NB4 (cell line): ENCODE measurements around the gene JAKMIP1.

Experiments
- CTCF ChIP-seq: IDR thresholded peaks from one replicate; pipeline ENCODE4 v1.5.1; 2012; ENCODE audit warnings: low read depth, low read length
- POLR2A ChIP-seq: IDR thresholded peaks from 2 replicates; pipeline ENCODE4 v1.6.1; 2011; ENCODE audit warnings: mild to moderate bottlenecking; ENCODE audit not compliant: insufficient read length; ENCODE audit errors: extremely low read depth
- TF ChIP-seq, protein P1 (sequence below): IDR thresholded peaks from 2 replicates; pipeline ENCODE4 v1.6.1; 2011; ENCODE audit warnings: low read depth, low read length

GRCh38 chr4:6229095-6229494 is 28.7 kb upstream of the JAKMIP1 start:
- TF ChIP-seq CTCF (no peak), POLR2A (no peak)
- TF ChIP-seq, protein P1, sequence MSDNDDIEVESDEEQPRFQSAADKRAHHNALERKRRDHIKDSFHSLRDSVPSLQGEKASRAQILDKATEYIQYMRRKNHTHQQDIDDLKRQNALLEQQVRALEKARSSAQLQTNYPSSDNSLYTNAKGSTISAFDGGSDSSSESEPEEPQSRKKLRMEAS = no peak
